ENCODE results near the gene TRIM51.
"Not testable (repeated sequence)": the region's sequence is repeated elsewhere in the genome, so short reads cannot be mapped to it uniquely, and the experiment has no call there.

DNA sequence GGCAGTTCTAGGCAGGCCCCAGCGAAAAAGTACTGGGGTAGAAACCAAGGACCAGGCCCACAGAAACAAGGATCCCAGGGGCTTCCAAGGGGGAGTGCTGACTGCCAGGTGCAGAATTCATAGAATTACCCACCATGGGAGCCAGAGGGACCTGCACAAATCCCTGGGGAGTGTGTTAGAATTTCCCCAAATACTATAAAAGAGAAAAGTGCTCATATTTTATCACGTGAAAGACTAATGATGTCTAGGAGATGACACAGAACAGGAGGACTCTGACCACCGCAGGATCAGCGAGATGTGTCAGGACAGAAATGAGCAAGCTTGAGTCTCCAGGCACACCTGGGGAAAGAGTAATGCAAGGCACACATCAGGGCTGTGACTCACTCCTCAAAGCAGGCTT is 15.7 kb upstream of the TRIM51 start:
- TF ChIP-seq, protein P1, sequence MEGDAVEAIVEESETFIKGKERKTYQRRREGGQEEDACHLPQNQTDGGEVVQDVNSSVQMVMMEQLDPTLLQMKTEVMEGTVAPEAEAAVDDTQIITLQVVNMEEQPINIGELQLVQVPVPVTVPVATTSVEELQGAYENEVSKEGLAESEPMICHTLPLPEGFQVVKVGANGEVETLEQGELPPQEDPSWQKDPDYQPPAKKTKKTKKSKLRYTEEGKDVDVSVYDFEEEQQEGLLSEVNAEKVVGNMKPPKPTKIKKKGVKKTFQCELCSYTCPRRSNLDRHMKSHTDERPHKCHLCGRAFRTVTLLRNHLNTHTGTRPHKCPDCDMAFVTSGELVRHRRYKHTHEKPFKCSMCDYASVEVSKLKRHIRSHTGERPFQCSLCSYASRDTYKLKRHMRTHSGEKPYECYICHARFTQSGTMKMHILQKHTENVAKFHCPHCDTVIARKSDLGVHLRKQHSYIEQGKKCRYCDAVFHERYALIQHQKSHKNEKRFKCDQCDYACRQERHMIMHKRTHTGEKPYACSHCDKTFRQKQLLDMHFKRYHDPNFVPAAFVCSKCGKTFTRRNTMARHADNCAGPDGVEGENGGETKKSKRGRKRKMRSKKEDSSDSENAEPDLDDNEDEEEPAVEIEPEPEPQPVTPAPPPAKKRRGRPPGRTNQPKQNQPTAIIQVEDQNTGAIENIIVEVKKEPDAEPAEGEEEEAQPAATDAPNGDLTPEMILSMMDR (IDR thresholded peaks at IDR 0.05), result not testable (repeated sequence)
- TF ChIP-seq POLR2A (IDR thresholded peaks at IDR 0.05), result not testable (repeated sequence)

All from tibial nerve (tissue), 3 donors.